Measurements from ENCODE around the gene CLK4. TPM values are rescaled to one million over a fixed set of nuclear protein-coding genes. Genes with fewer than 3 reads are reported as not detected.

The CLK4 gene
- total and polyA plus RNA-seq, 2 of the 8 experiments (the other 6 are each of a cell fraction or from before 2014, with no cell fraction given) = 8.1 to 12.6 TPM

GRCh38 chr5:178627259-178627598 is 379 bp upstream of the CLK4 start:
- Histone ChIP-seq H3K4ac (replicated peaks; ENCODE audit: insufficient read length, low read depth, low read length) (no peak overlapping the region), H3K36me3 (ENCODE audit: control insufficient read depth in 2 of 4, insufficient read depth in 4 of 4, low read length in 3 of 4) (peaks cover 0 to 3% (median under 1%) of the 10 kb centered on the region in 4 experiments; a peak in 4 of 8 replicates), H3K18ac (ENCODE audit: extremely low read depth, low read length) (no peak overlapping the region; the same call in 1 of the 2 replicates), H3K14ac (ENCODE audit: insufficient read length) (no peak overlapping the region), H3K27me3 (replicated peaks in 1 of 4; ENCODE audit: control insufficient read depth in 3 of 4, extremely low read depth in 1 of 4, insufficient read depth in 3 of 4, low read length in 3 of 4) (no peaks in the 10 kb centered on the region; a peak in 1 of 7 replicates), H3K9ac (replicated peaks in 1 of 4; ENCODE audit: extremely low read depth in 1 of 4, low read depth in 3 of 4, low read length in 3 of 4) (no peak overlapping the region; a peak in 1 of 7 replicates), H4K8ac (ENCODE audit: extremely low read depth, insufficient read depth, low read length) (peak overlapping the region; percentile 95; the same call in 1 of the 2 replicates), H3K27ac (ENCODE audit: low read depth, low read length) (peak overlapping the region; percentile 27; the same call in 1 of the 2 replicates), H3K23me2 (ENCODE audit: low read depth, low read length) (peaks cover 7% of the 10 kb centered on the region), H3K4me3 (ENCODE audit: extremely low read depth in 1 of 4, insufficient read depth in 2 of 4, low read depth in 3 of 4, low read length in 4 of 4) (peak overlapping the region; percentile 36 to 91 (median 62); a peak in 6 of 8 replicates), H2AK5ac (ENCODE audit: low read depth, low read length) (no peak overlapping the region), H3K79me2 (ENCODE audit: control insufficient read depth in 1 of 2, insufficient read depth in 2 of 2, low read length in 2 of 2) (peaks cover 0 to 39% of the 10 kb centered on the region in 2 experiments; a peak in 3 of 4 replicates), H3K4me2 (ENCODE audit: insufficient read depth in 1 of 2, low read depth in 2 of 2, low read length in 2 of 2) (peak overlapping the region; percentile 44 to 89; a peak in 2 of 4 replicates), H3K79me1 (ENCODE audit: low read depth, low read length) (no peaks in the 10 kb centered on the region), H3K56ac (replicated peaks; ENCODE audit: insufficient read length, low read depth, low read length) (no peak overlapping the region), H4K91ac (replicated peaks; ENCODE audit: insufficient read length, low read length) (no peak overlapping the region), H4K20me1 (replicated peaks in 1 of 2; ENCODE audit: control insufficient read depth in 1 of 2, insufficient read depth in 2 of 2, low read length in 2 of 2) (peaks cover 0 to 3% of the 10 kb centered on the region in 2 experiments), H3K4me1 (replicated peaks in 1 of 4; ENCODE audit: control insufficient read depth in 3 of 4, insufficient read depth in 4 of 4, low read length in 3 of 4) (peaks cover 0 to 8% (median 4%) of the 10 kb centered on the region in 4 experiments; a peak in 3 of 7 replicates), H2BK20ac (ENCODE audit: low read length) (no peak overlapping the region), H2AFZ (ENCODE audit: low read length) (peak overlapping the region; percentile 37), H4K5ac (ENCODE audit: insufficient read length, low read depth, low read length) (peak overlapping the region; percentile 22), H3K9me3 (ENCODE audit: insufficient read depth in 2 of 2, low read depth in 1 of 2, low read length in 1 of 2) (no peaks in the 10 kb centered on the region), H2BK120ac (replicated peaks; ENCODE audit: low read depth, low read length) (no peak overlapping the region), H2BK5ac (ENCODE audit: low read depth, low read length) (no peak overlapping the region), H2BK12ac (ENCODE audit: low read depth, low read length) (no peak overlapping the region), H2BK15ac (ENCODE audit: low read length) (no peak overlapping the region), H3K23ac (ENCODE audit: insufficient read length) (no peak overlapping the region)
- FAIRE-seq (no peak), DNase-seq (ENCODE audit: low read depth in 1 of 2, low spot score in 2 of 2) (no peak)
- 49% methylated on average over 4 of the region's 20 CpGs; no CpG with 5 or more reads in 1 of the 2 experiments for WGBS, 2 experiments (ENCODE audit: extremely low coverage in 1 of 2, insufficient coverage in 1 of 2, insufficient read length in 1 of 2, insufficient replicate concordance in 2 of 2, low coverage in 1 of 2, low lambda C conversion rate in 2 of 2, missing lambda C conversion rate in 1 of 2)
- ChIA-PET POLR2A (ENCODE audit: partially characterized antibody) (interaction anchor here (0.7 to 3.8 kb wide), 3 partner anchors 37 to 44 kb away, joined by 3 to 13 read pairs (median 4); partner anchors contain the start of gene COL23A1), CTCF (ENCODE audit: partially characterized antibody) (interaction anchor here (1.2 kb wide), 1 partner anchor 364 kb away, joined by 3 read pairs; no protein-coding TSS in a partner anchor)
- TF ChIP-seq USF2 (IDR thresholded peaks at IDR 0.05; ENCODE audit: low read length) (peak; percentile 70; the same call in 1 of the 2 replicates), BRCA1 (IDR thresholded peaks at IDR 0.05; ENCODE audit: low read depth, low read length) (no peak), CREB1 (IDR thresholded peaks at IDR 0.05) (no peak), KDM4A (IDR thresholded peaks at IDR 0.05; ENCODE audit: low read depth, low read length, severe bottlenecking) (peak; percentile 81), CHD1 (IDR thresholded peaks at IDR 0.05; ENCODE audit: low read depth, low read length) (no peak), GTF2F1 (IDR thresholded peaks at IDR 0.05; ENCODE audit: borderline replicate concordance, low read depth, low read length) (no peak), ZNF274 (IDR thresholded peaks at IDR 0.05; ENCODE audit: borderline replicate concordance, extremely low read depth, low read length) (no peak), KDM1A (IDR thresholded peaks at IDR 0.05; ENCODE audit: borderline replicate concordance, low read length) (0 out of 2 replicates have a peak, but pooled peaks have one; percentile 51), ATF3 (IDR thresholded peaks at IDR 0.05; ENCODE audit: insufficient read depth, low read depth, low read length) (no peak), GABPA (IDR thresholded peaks at IDR 0.05; ENCODE audit: borderline replicate concordance, insufficient read depth, low read length) (no peak), CBX8 (IDR thresholded peaks at IDR 0.05; ENCODE audit: borderline replicate concordance, low read depth, low read length) (no peak)

All from H1 (cell line).